ENCODE data around the gene SAMD9L.
"Not testable (repeated sequence)": the region's sequence is repeated elsewhere in the genome, so short reads cannot be mapped to it uniquely, and the experiment has no call there.

DNA sequence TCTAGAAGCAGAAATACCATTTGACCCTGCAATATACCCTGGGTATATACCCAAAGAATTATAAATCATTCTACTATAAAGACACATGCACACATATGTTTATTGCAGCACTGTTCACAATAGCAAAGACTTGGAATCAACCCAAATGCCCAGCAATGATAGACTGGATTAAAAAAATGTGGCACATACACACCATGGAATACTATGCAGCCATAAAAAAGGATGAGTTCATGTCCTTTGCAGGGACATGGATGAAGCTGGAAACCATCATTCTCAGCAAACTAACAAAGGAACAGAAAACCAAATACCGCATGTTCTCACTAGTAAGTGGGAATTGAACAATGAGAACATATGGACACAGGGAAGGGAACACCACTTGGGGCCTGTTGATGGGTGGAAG, 21.2 kb downstream of the SAMD9L start:
- TF ChIP-seq, protein P1, sequence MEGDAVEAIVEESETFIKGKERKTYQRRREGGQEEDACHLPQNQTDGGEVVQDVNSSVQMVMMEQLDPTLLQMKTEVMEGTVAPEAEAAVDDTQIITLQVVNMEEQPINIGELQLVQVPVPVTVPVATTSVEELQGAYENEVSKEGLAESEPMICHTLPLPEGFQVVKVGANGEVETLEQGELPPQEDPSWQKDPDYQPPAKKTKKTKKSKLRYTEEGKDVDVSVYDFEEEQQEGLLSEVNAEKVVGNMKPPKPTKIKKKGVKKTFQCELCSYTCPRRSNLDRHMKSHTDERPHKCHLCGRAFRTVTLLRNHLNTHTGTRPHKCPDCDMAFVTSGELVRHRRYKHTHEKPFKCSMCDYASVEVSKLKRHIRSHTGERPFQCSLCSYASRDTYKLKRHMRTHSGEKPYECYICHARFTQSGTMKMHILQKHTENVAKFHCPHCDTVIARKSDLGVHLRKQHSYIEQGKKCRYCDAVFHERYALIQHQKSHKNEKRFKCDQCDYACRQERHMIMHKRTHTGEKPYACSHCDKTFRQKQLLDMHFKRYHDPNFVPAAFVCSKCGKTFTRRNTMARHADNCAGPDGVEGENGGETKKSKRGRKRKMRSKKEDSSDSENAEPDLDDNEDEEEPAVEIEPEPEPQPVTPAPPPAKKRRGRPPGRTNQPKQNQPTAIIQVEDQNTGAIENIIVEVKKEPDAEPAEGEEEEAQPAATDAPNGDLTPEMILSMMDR (conservative IDR thresholded peaks at IDR 0.05 in 1 of 2, IDR thresholded peaks at IDR 0.05 in 1 of 2; ENCODE audit: low read depth in 1 of 2, low read length in 2 of 2) = not testable (repeated sequence)
- not testable (repeated sequence) for TF ChIP-seq EZH2 (IDR thresholded peaks at IDR 0.05; ENCODE audit: low read length, missing control alignments)
